DMS53 (cell line): ENCODE results near the gene RIIAD1.
A peak's percentile ranks its signal among the peaks of the same experiment; 100 is the strongest.
"Not testable (repeated sequence)": the region's sequence is repeated elsewhere in the genome, so short reads cannot be mapped to it uniquely, and the experiment has no call there.

Source experiments
- DNase-seq: peaks from one replicate; lab custom pipeline; 2025; lab: John Stamatoyannopoulos, UW

RIIAD1 gene, protein sequence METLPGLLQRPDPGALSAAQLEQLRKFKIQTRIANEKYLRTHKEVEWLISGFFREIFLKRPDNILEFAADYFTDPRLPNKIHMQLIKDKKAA

DNA sequence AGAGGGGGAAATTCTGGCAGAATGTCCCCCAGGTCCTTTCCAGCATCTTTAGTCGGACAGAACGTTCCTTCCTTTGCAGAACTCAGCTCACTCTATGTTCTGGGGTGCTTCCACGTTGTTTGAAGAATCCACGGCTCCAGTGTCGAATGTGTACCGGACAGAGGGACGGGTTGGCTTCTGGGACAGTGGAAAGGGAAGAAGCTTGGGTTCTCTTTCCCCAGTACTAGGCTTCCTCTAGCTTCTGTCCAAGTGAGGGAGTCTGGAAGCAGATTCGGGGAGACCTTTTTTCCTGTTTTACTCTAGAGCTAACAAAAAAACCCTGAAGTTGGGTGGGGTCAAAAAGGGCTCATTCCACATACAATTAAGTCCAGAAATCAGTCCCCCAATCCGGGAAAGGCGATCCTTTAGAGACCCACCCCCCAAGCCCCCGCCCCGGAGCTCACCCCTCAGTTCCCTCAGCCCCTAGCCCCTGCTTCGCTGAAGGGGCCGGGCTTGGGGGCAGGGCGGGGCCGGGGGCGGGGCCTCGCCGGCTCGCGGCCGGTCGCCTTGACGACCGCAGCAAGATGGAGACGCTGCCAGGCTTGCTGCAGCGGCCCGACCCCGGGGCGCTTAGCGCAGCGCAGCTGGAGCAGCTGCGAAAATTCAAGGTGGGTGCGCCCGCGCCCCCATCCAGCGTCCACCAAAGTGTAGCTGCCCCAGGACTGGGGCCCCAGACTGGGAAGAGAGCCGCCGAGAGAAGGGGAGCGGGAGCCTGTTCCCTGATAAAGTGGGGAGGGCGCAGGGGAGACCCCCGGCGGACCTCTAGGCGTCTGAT lies at the start of gene RIIAD1:
Gene RIIAD1 (plus strand): TSS at position 549 of the 814 bp plus-strand sequence. CDS start 15 bp downstream, at position 564.
- DNase-seq, result peak; percentile 66

DNA sequence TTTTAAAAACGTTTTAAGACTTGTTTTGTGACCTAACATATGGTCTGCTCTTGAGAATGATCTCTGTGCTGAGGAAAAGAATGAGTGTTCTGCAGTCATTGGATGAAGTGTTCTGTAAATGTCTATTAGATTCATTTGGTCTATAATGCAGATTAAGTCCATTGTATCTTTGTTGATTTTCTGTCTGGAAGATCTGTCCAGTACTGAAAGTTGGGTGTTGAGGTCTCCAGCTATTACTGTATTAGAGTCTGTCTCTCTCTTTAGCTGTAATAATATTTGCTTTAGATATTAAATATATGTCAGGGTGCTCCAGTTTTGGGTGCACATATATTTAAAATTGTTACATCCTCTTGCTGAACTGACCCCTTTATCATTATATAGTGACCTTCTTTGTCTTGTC lies 47.9 kb upstream of the RIIAD1 start:
- no peak for DNase-seq

DNA sequence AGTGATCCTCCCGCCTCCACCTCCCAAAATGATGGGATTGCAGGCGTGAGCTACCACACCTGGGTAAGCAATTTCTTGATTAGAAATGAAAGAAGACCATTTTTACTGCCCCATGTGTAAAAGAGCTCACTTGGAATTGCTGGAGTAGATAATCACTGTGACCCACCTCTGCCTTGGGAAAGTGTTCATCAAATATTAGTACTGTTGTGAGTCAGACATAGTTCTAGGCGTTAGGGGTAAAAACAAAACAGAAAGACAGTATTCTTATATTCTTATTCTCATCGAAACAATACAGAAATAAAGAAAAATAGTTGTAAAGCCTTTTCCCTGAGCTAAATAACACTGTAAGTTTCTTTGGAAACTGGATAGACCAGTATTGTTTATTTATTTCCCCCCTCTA lies 40.9 kb upstream of the RIIAD1 start:
- peak; percentile 36 for DNase-seq

DNA sequence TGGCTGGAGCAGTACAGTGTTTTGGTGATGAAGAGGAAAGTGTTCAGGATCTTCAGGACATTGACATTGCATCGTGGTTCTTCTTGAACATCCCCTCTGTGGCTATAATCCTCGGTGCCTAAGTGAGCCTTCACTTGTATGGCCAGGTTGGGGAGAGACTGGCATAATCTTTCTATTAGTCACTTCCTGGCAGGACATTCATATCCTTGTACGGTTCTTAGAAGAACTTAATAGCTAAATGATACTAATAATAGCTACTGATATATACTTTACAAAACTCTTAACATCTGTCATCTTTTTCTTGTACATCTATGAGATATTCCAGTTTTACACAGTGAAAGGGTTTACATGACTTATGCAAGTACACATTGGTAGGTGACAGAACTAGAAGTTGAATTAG lies 40.5 kb upstream of the RIIAD1 start:
- DNase-seq, result peak; percentile 60

DNA sequence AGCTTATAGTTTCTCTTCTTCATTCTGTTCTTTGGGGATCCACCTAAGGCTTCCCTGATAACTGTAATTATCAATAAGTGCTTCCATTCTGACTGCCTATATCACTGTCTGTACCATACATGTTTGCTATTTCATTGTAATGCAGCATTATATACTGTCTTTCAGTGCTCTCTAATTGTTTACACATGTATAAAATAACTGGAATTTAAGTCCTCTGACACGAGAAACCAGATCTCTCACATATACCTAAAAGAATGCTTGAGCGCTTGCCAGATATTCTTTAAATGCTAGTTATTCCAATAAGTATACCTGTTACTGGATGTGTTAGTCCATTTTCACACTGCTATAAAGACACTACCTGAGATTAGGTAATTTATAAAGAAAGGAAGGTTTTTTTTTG lies 39.4 kb upstream of the RIIAD1 start:
- DNase-seq, result no peak

DNA sequence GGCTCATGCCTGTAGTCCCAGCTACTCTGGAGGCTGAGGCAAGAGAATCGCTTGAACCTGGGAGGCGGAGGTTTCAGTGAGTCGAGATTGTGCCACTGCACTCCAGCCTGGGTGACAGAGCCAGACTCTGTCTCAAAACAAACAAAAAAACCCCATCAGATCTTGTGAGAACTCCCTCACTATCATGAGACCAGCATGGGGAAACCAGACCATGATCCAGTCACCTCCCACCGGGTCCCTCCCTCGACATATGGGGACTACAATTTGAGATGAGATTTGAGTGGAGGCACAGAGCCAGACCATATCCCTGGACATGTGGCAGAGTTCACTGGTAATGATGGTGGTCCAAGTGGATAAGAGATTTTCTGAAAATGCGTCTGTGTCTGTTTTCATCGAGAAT lies 38.4 kb upstream of the RIIAD1 start:
- DNase-seq, result not testable (repeated sequence)

DNA sequence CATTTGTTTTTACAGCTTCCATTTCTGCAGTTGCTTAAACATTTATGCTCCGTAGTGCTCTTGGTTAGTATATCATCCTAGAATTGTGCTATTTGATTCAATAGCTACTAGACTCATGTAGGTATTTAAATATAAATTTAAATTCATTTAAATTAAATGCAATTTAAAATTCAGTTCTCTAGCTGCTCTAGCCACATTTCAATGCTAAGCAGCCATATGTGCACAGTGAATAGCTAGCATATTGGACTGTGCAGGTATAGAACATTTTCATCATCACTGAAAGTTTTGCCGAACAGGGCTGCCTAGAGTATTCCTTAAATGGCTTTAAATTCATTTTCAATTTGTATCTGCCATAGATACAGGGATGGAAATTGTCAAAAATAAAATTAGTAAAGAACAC lies 37.2 kb upstream of the RIIAD1 start:
- DNase-seq, result no peak

DNA sequence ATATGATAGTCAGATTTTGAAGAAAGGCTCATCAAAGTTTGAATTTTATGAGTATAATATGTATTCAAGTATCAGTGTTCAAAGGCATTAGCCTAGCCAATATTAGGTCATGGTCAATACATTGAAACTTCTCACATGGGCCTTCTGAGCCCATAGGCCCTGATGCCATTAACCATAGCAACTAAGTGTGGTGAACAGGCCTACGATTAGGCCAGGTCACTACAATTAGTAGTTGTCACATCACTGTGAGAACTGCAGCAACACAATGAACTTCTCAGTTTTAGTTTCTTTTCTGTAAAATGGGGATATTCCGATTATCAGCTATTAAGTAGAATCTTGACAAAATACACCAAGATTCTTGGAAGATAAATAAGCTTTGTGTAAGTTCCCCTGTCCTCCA lies 34.8 kb upstream of the RIIAD1 start:
- no peak for DNase-seq

DNA sequence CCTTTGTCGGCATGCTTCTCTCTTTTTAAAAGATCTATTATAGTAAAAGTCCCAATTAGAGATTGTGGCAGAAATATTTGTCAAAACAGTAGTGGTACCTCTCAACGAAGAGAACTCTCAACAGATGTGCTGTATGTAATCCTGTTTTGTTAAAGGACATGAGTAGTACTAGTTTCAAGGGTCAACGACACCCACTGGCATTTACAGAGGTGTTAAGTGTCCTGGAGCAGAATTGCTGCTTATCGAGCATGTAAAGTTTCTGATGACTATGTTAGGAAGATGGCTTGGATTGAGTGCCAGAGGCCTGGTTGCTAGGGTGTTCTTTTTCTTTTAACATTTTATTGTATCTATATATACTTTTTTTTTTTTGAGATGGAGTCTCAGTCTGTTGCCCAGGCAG lies 31.8 kb upstream of the RIIAD1 start:
- peak; percentile 43 for DNase-seq

DNA sequence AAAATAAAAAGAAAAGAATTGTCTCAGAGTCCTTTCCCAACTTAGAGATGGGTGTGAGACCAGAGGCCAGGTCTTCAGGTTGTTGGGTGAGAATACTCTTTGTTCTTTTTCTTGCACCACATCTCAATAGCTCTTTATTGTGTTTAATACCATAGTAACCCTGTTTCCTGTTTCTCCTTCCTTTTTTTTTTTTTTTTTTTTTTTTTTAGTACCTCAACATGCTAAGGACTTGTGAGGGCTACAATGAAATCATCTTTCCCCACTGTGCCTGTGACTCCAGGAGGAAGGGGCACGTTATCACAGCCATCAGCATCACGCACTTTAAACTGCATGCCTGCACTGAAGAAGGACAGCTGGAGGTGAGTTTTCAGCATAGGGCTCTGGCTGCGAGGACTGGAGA lies 29.1 kb upstream of the RIIAD1 start:
- peak; percentile 29 for DNase-seq

DNA sequence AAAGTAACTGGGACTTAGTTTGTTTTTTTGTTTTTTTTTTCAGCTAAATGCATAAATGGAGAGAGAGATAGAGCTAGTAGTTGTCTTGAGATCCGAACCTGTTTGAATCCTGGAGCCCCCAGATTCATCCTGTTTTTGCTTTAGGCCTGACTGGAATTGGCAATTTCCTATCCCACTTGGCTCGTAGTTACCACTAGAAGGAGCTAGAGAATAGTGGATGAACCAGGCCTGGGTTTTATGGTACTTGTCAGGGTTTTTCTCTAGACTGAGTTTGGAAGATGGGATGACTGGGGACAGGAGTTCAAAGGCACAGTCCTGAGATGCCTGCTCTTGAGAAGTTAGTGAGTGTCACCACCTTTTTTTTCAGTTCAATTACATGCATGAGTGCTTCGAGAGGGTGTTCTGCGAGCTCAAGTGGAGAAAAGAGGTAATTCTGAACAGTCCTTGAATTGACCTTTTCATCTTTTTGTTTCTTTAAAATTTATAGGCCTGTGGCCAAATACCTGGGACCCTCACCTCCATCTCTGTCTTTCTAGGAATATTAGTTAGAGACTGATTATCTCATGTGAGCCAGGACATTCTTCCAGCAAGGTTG lies 28.2 kb upstream of the RIIAD1 start:
- DNase-seq, result peak; percentile 82

DNA sequence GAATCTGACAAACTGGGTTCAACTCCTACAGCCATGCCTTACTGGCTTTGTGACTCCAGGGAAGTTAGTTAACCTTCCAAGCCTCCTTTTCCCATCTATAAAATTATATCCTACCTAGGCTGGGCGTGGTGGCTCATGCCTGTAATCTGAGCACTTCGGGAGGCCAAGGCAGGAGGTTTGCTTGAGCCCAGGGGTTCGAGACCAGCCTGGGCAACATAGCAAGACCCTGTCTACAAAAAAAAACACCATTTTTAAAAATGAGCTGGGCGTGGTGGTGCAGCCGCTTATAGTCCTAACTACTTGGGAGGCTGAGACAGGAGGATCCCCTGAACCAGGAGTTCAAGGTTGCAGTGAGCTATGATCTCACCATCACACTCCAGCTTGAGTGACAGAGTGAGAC lies 19.8 kb upstream of the RIIAD1 start:
- DNase-seq, result no peak

DNA sequence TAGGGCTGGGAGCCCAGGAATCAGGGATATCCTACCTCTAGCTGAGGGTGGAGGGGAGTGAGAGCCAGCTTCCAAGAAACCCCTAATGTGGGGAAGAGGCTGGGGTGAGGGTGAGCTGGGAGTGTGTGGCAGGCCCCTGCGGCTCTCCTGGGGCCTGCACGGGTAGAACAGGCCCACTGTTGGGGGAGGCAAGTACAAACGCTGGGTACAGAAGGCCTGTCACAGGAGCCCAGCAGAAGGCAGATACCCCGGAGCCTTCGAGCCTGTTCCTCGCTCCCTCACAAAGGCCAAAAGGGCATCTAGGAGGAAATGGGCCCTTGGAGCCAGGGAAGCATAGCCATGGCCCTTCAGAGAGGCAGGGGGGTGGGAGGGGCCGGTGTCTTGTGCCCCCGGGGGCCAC lies 18.4 kb upstream of the RIIAD1 start:
- DNase-seq, result no peak

DNA sequence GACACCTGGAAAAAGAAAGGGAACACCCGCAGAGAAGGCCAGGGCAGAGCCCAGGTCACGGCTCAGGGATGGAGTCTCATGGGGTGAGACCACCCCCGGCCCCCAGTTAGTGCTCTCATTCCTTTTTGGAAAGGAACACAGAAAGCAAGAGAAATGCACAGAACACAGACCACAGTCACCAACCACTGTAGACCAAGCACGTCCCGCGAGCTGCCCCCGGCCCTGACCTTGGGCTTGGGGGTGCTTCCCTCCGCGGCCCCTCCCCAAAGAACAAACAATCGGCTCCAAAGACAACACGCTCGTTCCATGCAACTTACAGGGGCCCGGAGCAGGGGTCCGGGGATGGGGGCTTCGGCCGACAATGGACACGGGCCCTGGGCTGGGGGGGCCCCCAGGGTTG lies 17.5 kb upstream of the RIIAD1 start:
- DNase-seq, result no peak

DNA sequence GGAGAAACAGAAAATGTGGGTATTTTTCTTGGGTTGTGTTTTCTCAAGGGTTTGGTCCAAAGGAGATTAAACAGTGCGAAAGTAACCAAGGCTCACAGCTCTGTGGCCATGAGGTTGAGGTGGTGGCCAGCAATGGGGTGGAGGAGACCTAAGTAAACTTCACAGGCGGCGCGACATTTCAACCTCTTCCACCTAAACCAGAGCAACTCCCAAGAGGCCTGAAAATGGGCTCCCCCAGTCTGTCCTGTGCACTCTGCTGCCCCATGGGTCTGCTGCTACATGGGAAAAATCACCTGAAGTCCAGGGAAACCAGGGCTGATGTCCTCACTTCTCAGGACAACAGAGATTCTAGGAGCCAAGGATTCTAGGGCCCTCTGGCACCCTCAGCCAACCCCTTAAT lies 17.1 kb upstream of the RIIAD1 start:
- DNase-seq, result no peak

DNA sequence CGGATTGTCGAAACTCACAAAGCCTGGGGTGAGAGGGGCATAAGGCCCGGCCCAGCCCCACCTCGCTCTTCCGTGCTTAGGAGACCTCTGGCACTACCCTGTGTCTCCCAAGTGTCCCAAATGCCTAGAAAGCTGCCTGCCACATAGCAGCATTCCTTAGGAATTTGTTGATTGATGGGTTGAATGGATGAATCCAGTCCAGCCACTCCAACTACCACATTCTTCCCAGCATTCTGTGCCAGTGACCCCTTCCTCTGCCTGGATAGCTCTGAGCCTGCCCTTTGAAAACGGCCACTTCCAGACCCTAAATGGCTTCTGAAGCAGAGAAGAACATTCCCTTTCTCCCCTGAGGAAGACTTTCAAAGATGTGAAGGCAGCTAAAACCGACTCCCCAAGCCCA lies 16.2 kb upstream of the RIIAD1 start:
- DNase-seq, result no peak

DNA sequence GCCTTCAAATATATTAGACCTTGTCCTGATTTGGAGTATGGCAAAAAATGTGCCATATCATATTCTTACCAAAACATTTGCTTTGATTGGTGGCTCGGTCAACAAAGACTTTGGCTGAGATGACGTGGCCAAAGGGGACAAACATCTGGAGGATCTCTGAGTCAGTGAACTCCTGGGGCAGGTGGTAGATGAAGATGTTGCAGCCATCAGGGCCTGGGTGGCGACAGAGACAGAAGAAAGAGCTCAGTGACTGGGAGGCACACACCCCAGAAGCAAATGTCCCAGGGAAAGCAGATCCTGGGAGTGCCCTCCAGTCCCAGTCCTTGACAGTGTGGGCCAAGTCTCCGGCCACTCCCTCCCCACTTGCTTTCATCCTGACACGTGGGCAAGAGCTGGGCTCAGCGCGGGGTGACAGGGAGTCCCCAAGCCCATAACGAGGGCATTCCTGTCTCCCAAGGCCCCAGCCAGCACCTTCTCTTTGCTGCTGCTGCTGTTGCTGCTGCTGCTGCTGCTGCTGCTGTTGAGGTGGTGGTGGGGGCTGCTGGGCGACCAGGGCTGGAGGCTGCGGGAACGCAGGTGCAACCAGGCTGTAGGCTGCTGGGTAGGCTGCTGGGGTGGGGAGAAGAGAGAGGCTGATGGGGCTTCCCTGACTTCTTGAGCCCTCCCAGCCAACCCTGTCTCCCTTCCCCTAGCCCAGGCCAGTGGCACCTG lies 15.4 kb upstream of the RIIAD1 start:
- DNase-seq, result peak; percentile 19

DNA sequence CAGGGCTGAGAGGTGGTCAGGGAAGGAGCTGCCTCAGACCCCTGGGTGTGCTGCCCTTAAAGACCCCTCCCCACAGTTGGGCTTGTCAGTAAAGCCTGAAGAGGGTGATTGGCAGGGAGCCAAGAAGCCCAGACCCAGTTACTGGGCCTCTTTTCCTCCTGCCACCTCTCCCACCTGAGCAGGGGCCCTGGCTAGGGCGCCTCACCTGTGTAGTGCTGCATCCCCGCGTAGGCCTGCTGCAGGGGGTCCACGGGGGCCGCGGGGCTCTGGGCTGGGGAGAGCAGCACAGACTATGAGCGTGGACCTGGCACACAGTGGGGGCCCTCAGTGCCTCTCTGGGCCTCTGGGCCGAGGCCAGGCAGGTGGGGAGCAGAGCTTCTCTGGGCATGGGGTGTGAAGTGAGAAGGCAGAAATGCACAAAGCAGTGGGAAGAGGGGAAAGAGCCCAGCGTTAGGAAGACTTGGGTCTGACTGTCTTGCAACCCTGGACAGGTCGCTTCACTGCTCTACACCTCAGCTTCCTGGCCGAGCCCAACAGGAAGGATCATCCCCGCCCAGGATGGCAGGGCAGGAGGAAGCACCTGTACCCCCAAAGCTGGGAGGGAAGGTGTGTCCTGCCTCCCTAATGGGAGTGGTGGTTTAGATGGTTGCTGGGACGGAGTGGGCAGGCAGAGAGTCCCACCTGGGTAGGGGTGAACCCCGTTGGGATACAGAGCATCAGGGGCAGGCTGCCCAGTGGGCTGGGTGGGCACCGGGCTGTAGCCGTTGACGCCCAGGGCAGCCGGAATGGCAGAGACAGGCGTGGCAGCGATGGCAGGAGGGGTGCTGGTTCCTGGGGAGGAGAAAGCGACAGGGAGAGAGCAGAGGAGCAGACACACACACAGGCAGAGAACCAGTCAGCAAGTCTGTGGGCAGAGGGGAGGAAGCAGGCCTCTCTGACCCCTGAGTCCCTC lies 14.6 kb upstream of the RIIAD1 start:
- DNase-seq, result no peak

DNA sequence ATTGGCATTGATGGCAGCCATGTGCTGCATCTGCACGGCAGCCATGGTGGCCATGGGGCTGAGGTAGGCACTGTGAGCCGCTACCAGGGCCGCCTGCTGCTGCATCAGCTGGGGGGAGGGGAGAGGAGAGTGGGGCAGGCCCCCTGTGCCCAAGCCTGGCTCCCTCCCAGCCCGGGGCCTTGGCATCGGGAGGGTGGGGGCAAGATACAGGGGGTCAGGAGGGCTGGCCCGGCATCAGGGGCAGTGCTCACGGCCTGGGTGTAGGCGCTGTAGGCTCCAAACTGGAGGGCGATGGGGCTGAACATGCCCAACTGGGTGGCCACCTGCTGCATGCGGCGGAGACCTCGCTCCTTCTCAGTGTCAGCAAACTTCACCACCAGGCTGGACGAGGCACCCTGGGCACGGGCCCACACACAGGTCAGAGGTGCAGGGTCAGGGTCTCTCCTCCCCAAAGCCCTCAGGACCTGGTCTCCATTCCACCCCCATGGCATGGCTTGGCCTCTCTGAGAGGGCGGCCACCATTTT lies 13.7 kb upstream of the RIIAD1 start:
- no peak for DNase-seq

DNA sequence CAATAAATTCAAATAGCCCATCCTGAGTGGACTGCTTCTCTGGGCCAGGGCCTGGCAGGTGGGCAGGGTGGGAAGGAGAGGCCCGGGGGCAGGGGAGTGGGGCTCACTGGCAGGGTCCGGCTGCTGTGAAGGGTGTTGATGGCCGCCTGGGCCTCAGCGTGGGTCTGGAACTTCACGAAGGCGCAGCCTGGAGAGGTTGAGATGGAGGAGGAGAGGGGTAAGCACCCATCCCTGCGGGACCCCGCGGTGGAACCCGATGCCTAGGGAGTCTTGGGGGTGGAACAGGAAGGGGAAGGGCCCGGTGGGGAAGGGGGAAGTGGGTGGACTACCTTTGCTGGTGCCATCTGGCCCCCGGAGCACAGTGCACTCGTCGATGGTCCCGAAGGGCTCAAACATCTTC lies 12.4 kb upstream of the RIIAD1 start:
- DNase-seq, result no peak

DNA sequence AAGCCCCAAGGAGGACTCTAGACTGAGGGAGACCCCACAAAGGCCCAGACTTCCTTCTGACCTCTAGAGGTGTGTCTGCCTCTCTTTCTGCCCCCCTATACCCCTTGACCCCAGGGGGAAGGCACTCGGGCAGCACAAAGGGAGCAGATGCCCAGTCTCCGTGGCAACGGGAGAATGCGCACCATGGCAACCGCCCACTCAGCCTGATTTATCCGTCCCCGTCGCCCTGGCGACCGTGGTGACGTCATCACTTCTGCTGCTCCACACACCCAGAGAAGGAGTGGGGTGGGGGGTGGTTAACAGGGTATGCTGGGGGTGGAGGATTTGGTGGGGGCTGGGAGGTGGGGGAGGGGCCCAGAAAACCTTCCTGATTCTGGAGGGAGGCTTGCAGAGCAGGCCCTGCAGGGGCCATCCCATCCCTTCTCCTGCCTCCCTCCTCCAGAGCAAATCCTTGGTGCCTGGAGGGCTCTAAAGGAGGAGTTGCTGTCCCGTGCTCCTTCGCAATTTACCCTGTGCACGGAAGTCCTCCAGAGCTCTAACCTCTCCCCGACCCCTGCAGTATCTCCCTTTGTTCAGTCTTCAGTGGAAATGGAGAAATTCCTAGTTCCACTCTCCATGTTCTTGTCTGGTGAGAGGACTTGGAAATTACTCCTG lies 11.0 kb upstream of the RIIAD1 start:
- peak; percentile 92 for DNase-seq
